GM21576 (cell line): ENCODE results near the gene TIGD7.

Experiments
- ATAC-seq: cut with Tn5 transposase; IDR thresholded peaks from one replicate; pipeline ENCODE4 v1.9.1; 2021; ENCODE audit warnings: mild to moderate bottlenecking, moderate library complexity; ENCODE audit not compliant: unreplicated experiment

The TIGD7 gene, protein sequence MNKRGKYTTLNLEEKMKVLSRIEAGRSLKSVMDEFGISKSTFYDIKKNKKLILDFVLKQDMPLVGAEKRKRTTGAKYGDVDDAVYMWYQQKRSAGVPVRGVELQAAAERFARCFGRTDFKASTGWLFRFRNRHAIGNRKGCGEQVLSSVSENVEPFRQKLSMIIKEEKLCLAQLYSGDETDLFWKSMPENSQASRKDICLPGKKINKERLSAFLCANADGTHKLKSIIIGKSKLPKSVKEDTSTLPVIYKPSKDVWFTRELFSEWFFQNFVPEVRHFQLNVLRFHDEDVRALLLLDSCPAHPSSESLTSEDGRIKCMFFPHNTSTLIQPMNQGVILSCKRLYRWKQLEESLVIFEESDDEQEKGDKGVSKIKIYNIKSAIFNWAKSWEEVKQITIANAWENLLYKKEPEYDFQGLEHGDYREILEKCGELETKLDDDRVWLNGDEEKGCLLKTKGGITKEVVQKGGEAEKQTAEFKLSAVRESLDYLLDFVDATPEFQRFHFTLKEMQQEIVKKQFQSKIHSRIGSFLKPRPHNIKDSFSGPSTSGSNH

DNA sequence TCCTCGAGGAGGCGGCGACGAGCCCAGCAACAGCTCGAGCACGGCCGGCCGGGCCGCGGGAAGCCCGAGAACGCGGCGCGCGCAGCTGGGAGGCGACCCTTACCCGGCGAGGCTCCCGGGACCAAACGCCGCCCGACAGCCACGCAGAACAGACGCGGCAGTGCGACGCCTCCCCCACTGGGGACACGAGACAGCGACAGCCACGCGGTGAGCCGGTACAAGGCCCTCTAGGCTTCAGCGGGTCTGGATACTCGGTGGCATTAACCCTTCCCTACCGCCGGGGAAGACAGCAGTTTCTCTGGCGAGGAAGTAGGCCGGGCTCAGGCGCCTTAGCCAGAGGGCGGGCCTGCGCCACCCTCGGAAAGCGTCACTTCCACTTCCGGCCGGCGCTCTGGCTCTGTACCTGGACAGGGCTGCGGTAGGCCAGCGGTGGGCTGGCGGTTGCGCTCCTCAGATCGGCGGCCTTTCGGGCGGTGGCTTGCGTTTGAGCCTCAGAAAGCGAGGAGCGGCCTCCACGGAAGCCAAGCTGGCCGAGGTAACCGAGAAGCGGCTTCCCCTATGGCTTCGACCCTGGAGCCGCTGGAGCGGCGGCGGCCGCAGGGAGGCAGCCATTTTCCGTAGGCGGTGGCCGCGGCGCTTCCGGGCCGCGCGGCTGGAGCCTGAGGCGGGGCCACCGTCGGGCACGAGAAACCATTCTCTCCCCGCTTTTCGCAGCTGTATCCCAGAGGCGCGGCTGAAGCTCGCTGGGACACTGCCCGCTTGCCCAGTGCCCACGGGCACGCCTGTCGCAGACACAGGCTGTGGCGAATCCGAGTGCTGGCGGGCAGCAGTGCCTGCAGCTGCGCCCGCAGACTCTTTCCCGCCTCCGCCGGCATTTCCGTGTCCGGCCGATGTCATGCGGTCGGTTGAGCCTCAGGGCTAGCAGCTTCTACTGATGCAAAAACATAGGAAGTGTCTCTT lies at the start of gene TIGD7, which contains the start of gene ZNF75A:
TIGD7 (minus strand) TSS at position 322 of the 960 bp plus-strand sequence. CDS start 4,816 bp downstream, outside the sequence.
ZNF75A (plus strand) TSS at position 389 of the 960 bp plus-strand sequence. CDS start 2,932 bp downstream, outside the sequence.
- ATAC-seq, result peak; percentile 87

- no peak for ATAC-seq
Observed at GRCh38 chr16:3349175-3349574, 43.9 kb upstream of the TIGD7 start.

- ATAC-seq, result no peak
Observed at GRCh38 chr16:3348547-3349167, 43.4 kb upstream of the TIGD7 start.

- ATAC-seq, result no peak
Observed at GRCh38 chr16:3347586-3347985, 42.4 kb upstream of the TIGD7 start.

- no peak for ATAC-seq
Observed at GRCh38 chr16:3346041-3346440, 40.8 kb upstream of the TIGD7 start.

- ATAC-seq, result no peak
Observed at GRCh38 chr16:3328643-3329042, 23.4 kb upstream of the TIGD7 start.

DNA sequence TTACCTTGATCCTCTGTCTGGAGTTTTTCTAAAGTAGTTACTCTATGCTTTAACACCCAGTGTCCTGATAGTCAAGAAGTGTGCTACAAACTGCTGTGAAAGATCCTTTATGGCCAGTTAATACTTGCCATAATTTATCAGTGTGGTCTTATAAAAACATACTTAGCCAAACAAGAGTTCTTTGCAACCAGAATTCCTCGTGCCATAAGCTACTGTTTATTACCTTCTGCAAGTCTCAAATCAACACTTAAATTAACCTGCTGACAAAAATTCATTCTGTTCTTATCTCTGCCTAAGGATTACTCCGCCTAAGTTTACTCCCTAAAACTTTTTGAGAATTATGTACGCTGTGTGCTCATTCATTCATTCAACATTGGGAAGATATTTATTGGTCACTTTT lies 22.9 kb upstream of the TIGD7 start:
- no peak for ATAC-seq

- ATAC-seq, result no peak
Observed at GRCh38 chr16:3327514-3327913, 22.3 kb upstream of the TIGD7 start.

DNA sequence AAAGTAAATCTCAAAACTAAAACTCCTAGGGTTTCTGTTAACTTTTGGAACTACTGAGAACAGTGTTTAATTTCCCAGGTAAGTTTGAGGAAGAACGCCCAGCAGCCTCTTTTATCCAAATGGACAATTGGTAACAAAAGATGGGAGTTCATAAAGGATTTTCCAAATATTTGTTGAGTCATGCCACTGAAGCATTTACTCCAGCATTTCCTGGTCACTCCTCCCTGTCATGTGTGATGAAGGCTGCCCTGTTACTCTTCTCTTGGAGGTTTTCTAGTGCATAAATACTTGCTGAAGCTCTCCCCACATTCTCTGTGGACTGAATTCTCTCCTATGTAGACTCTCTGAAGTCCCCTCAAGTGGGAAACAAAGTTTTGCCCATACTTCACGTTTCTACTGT lies 16.6 kb upstream of the TIGD7 start:
- no peak for ATAC-seq

DNA sequence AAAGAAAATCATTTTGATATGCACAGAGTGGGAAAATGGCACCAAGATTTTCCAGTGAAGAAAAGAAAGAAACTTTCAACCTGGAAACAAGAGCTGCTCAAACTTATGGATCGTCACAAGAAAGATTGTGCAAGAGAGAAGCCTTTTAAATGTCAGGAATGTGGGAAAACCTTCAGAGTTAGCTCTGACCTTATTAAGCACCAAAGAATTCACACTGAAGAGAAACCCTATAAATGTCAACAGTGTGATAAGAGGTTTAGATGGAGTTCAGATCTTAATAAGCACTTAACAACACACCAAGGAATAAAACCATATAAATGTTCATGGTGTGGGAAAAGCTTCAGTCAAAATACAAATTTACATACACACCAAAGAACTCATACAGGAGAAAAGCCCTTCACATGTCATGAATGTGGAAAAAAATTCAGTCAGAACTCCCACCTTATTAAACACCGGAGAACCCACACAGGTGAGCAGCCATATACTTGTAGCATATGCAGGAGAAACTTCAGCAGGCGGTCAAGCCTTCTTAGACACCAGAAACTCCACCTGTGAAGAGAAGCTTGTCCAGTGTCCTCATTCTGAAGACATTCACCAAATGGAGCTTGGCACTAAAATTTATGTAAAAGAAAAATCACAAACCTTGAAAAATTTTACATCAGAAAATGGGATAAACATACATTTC lies 12.2 kb upstream of the TIGD7 start:
- ATAC-seq, result no peak

DNA sequence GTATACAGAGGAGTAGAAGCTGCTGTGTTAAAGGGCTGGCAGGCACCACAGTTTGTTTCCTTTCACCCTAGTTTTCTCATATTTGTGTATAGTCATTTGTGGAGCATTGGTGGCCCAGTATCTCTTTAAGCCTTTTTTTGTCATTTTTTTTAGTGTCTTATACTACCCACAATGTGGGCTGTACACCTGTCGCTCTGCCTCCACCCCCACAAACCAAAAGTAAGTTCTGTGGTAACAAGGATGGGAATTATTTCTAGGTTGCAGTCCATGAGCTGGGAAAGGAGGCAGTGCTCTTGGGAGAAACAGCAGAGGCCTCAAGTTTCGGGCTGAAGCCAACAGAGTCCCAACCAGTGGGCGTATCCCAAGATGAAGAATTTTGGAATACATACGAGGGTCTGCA lies 6.3 kb upstream of the TIGD7 start:
- no peak for ATAC-seq

GRCh38 chr16:3306078-3306477 lies 848 bp upstream of the TIGD7 start:
- ATAC-seq, result no peak

GRCh38 chr16:3304370-3304769 lies 860 bp downstream of the TIGD7 start:
- no peak for ATAC-seq

GRCh38 chr16:3295783-3296182 lies 9.4 kb downstream of the TIGD7 start:
- ATAC-seq, result no peak

- ATAC-seq, result no peak
Observed at GRCh38 chr16:3295209-3295608, 10.0 kb downstream of the TIGD7 start.

- no peak for ATAC-seq
Observed at GRCh38 chr16:3292604-3293003, 12.6 kb downstream of the TIGD7 start.

DNA sequence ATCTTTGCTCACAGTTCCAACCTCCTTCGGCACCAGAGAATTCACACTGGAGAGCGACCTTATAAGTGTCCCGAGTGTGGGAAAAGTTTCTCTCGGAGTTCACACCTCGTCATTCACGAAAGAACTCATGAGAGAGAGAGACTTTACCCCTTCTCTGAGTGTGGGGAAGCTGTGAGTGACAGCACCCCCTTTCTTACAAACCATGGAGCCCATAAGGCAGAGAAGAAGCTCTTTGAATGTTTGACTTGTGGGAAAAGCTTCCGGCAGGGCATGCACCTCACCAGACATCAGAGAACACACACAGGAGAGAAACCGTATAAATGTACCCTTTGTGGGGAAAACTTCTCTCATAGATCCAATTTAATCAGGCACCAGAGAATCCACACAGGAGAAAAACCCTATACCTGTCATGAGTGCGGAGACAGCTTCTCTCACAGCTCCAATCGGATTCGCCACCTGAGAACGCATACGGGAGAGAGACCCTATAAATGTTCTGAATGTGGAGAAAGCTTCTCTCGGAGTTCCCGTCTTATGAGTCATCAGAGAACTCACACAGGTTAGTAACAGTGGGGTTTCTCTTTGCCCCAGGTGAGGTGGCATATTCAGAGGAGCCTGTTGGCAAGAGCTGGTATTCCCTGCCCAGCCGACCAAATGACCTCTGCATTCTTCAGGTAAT lies 15.1 kb downstream of the TIGD7 start:
- no peak for ATAC-seq

DNA sequence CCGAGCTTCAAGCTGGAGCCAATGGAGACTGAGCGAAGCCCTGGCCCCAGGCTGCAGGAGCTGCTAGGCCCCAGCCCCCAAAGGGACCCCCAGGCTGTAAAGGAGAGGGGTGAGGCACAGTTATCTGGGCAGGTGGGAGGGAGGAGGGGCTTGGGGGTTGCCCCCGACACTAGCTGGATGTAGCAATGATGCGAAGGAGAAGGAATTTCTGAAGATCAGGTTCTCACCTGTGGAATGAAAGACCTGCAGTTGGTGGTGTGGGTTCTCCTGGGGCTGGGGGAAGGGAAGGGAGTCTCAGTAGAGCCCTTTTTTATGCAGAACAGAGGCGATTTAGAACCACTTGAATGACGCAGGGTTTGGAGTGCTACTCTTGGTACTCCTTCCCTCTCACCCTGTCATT lies 20.1 kb downstream of the TIGD7 start:
- ATAC-seq, result no peak

DNA sequence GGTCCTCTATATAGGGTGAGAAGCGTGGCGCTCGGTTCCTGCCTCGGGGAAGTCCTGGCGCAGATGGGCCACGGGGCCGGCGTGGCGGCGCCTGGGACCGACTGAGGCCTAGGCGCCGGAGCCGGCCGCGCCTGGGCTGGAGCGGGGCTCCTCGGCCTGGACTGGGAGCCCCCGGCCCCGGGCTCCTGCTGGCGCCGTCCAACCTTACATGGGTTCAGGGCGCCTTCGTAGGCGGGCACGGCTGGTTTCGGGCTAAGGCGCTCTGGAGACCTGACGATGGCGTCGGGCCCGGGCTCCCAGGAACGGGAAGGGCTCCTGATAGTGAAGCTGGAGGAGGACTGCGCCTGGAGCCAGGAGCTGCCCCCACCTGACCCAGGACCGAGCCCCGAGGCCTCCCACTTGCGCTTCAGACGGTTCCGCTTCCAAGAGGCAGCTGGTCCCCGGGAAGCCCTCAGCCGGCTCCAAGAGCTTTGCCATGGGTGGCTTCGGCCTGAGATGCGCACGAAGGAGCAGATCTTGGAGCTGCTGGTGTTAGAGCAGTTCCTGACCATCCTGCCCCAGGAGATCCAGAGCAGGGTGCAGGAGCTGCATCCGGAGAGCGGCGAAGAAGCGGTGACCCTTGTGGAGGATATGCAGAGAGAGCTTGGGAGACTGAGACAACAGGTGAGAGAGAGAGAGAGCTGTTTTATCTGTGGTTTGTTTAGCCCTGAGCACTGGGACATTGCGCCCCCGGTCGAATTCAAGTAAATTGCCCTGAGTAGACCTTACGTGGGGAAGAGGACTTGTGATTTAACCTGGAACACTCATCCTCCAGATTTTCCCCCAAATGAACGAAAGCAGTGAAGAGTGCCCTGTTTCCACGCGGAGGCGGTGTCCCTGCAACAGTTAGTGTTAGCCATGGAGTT lies 21.4 kb downstream of the TIGD7 start:
- ATAC-seq, result no peak
